ENCODE measurements around the gene SEPTIN7. TPM values are rescaled to one million over a fixed set of nuclear protein-coding genes. Genes with fewer than 3 reads are reported as not detected.

The SEPTIN7 gene
- total RNA-seq (2016; rRNA removed; fragmentation: Illumina TruSeq; extraction: Trizol), result 129 and 215 TPM in 2 replicates
- total RNA-seq (2016; cell fraction: cytosol; rRNA removed; fragmentation: Illumina TruSeq; extraction: Trizol; ENCODE audit: low read depth), result 9.6 and 11.6 TPM in 2 replicates
- 128 and 219 TPM in 2 replicates for total RNA-seq (2016; cell fraction: insoluble cytoplasmic fraction; rRNA removed; fragmentation: Illumina TruSeq; extraction: Trizol)
- 32.1 and 46.0 TPM in 2 replicates for total RNA-seq (2016; cell fraction: membrane; rRNA removed; fragmentation: Illumina TruSeq; extraction: Trizol)
- 73.3 and 80.1 TPM in 2 replicates for total RNA-seq (2016; cell fraction: nucleus; rRNA removed; fragmentation: Illumina TruSeq; extraction: Trizol)
- 71.6 and 103 TPM in 2 replicates for polyA plus RNA-seq (2011; rRNA removed)
- polyA plus RNA-seq (2011; cell fraction: cytosol; rRNA removed), result 30.0 and 48.8 TPM in 2 replicates
- 15.0 and 15.1 TPM in 2 replicates for polyA plus RNA-seq (2011; cell fraction: nucleus; rRNA removed)
- polyA plus RNA-seq (2012), result 80.8 and 116 TPM in 2 replicates
- polyA plus RNA-seq (2016; cell fraction: cytosol; fragmentation: Illumina TruSeq; extraction: Trizol; ENCODE audit: low read depth), result 12.3 and 12.5 TPM in 2 replicates
- polyA plus RNA-seq (2016; cell fraction: insoluble cytoplasmic fraction; fragmentation: Illumina TruSeq; extraction: Trizol; ENCODE audit: low read depth), result 227 and 242 TPM in 2 replicates
- polyA plus RNA-seq (2016; cell fraction: membrane; fragmentation: Illumina TruSeq; extraction: Trizol; ENCODE audit: low read depth), result 28.2 and 28.5 TPM in 2 replicates
- polyA plus RNA-seq (2016; cell fraction: nucleus; fragmentation: Illumina TruSeq; extraction: Trizol; ENCODE audit: insufficient read depth, low read depth), result 84.5 and 88.0 TPM in 2 replicates
- polyA minus RNA-seq (2011; rRNA and poly(A)+ RNA removed; ENCODE audit: low replicate concordance), result 20.9 and 38.7 TPM in 2 replicates
- 49.4 and 59.4 TPM in 2 replicates for polyA minus RNA-seq (2011; cell fraction: cytosol; rRNA and poly(A)+ RNA removed)
- polyA minus RNA-seq (2011; cell fraction: nucleus; rRNA and poly(A)+ RNA removed), result 101 and 117 TPM in 2 replicates
- percentile 84 among the genes with signal in this experiment for Bru-seq, nascent RNA
- BruChase-seq, experiment 1, labeled RNA remaining after a 6-hour chase, result percentile 80 among the genes with signal in this experiment
- BruChase-seq, experiment 2, labeled RNA remaining after a 2-hour chase, result percentile 76 among the genes with signal in this experiment
- long read RNA-seq, experiment 1, full-length matches to known transcripts, result 35 of 96 reads
- long read RNA-seq, experiment 1, partial matches to known transcripts, result 55 of 96 reads
- long read RNA-seq, experiment 1, other reads (novel, unspliced or antisense), result 6 of 96 reads
- long read RNA-seq, experiment 2, full-length matches to known transcripts, result 9 of 85 reads
- long read RNA-seq, experiment 2, partial matches to known transcripts, result 31 of 85 reads
- long read RNA-seq, experiment 2, other reads (novel, unspliced or antisense), result 45 of 85 reads

- peaks cover 49% of the 10 kb centered on the region for H3K79me2 ChIP-seq (ENCODE audit: insufficient read depth, low read length)
- 0% methylated on average over 20 of the region's 62 CpGs for WGBS (ENCODE audit: low lambda C conversion rate)
- H3K9ac ChIP-seq (ENCODE audit: insufficient read depth, low read depth, low read length), result peak within 1 kb of the TSS; percentile 90
- peak within 1 kb of the TSS; percentile 96 for H3K27ac ChIP-seq (ENCODE audit: extremely low read length, insufficient read depth, low read length)
- in situ Hi-C loops (cut with HindIII; ENCODE audit: extremely low pct_ligation_motif_present, low pct_unique_long_range_greater_than_20kb), result no loop called here
- H3K9me3 ChIP-seq (ENCODE audit: low read length), result no peaks in the 10 kb centered on the region
- intact Hi-C loops (cut with micrococcal nuclease; ENCODE audit: unreplicated experiment), result loop anchor here (1.0 to 5.0 kb wide), 2 partner anchors 43 to 586 kb away; partner anchors contain the start of gene ANLN
- H3K4me1 ChIP-seq (ENCODE audit: insufficient read depth, low read length), result peaks cover 40% of the 10 kb centered on the region
- peaks cover 0 to 3% of the 10 kb centered on the region in 2 experiments; a peak in 1 of 5 replicates for H3K27me3 ChIP-seq (ENCODE audit: control insufficient read depth in 1 of 2, insufficient read depth in 2 of 2, low read length in 2 of 2)
- BruUV-seq (replicated peaks), result no TSS peak
- DNase-seq (ENCODE audit: low spot score) (peak; percentile 96), ATAC-seq (peak; percentile 93), FAIRE-seq (peak; percentile 85)
- H4K20me1 ChIP-seq (ENCODE audit: insufficient read depth, low read length), result peaks cover 25% of the 10 kb centered on the region
- POLR2A ChIA-PET, result interaction anchor here (0.5 to 4.0 kb wide), 15 partner anchors 13 to 588 kb away, joined by 3 to 52 read pairs (median 4); partner anchors contain the start of genes ANLN and HERPUD2
- H3K4me2 ChIP-seq (ENCODE audit: low read depth, low read length), result peak within 1 kb of the TSS; percentile 94
- H3K4me3 ChIP-seq (replicated peaks in 1 of 3; ENCODE audit: insufficient read depth in 1 of 3, low read depth in 2 of 3, low read length in 3 of 3), result peak within 1 kb of the TSS; percentile 85 to 97 (median 88)
- CTCF ChIA-PET (ENCODE audit: low intra/inter-chr PET ratio, low total read pairs), result no interaction called here
- no peaks in the 10 kb centered on the region for H3K36me3 ChIP-seq (replicated peaks in 1 of 2; ENCODE audit: control insufficient read depth in 1 of 2, insufficient read depth in 2 of 2, low read length in 2 of 2)
- peak within 1 kb of the TSS; percentile 60 for H2AFZ ChIP-seq (ENCODE audit: low read length)
- TF ChIP-seq CEBPZ (IDR thresholded peaks at IDR 0.05; ENCODE audit: low read length), result no peak
- TF ChIP-seq ZNF430 (CRISPR knock-in tag; IDR thresholded peaks at IDR 0.05), result no peak; the same call in 1 of the 2 replicates
- no peak for TF ChIP-seq ZNF20 (CRISPR knock-in tag; IDR thresholded peaks at IDR 0.05)
- TF ChIP-seq ZNF317 (CRISPR knock-in tag; IDR thresholded peaks at IDR 0.05), result no peak
- TF ChIP-seq ZNF788 (CRISPR knock-in tag; IDR thresholded peaks at IDR 0.05; ENCODE audit: borderline replicate concordance), result no peak; the same call in 1 of the 2 replicates
- TF ChIP-seq ZNF75D (CRISPR knock-in tag; IDR thresholded peaks at IDR 0.05; ENCODE audit: borderline replicate concordance), result no peak
- TF ChIP-seq ZNF713 (CRISPR knock-in tag; IDR thresholded peaks at IDR 0.05), result no peak
- TF ChIP-seq ZNF230 (CRISPR knock-in tag; IDR thresholded peaks at IDR 0.05), result 0 out of 2 replicates have a peak, but pooled peaks have one; percentile 51
- peak; percentile 53 for TF ChIP-seq ZNF605 (CRISPR knock-in tag; IDR thresholded peaks at IDR 0.05)
- TF ChIP-seq LCORL (IDR thresholded peaks at IDR 0.05), result no peak
- TF ChIP-seq LCORL (CRISPR knock-in tag; IDR thresholded peaks at IDR 0.05), result peak; percentile 48; the same call in 1 of the 2 replicates
- TF ChIP-seq ATF1 (CRISPR knock-in tag; IDR thresholded peaks at IDR 0.05), result peak; percentile 87
- 0 out of 2 replicates have a peak, but pooled peaks have one; percentile 40 for TF ChIP-seq HNRNPL (IDR thresholded peaks at IDR 0.05; ENCODE audit: low read depth, low read length)
- TF ChIP-seq RARA (CRISPR knock-in tag; IDR thresholded peaks at IDR 0.05), result no peak
- peak; percentile 45 for TF ChIP-seq TEAD3 (CRISPR knock-in tag; optimal IDR thresholded peaks at IDR 0.05; ENCODE audit: borderline replicate concordance)
- TF ChIP-seq NCOA1 (CRISPR knock-in tag; IDR thresholded peaks at IDR 0.05), result no peak
- TF ChIP-seq KMT2A (CRISPR knock-in tag; IDR thresholded peaks at IDR 0.05), result no peak
These were observed at the start of gene SEPTIN7 for GRCh38 chr7:35800718-35801391. TSS of gene SEPTIN7 (plus strand) at chr7:35801057. CDS start at chr7:35801210, 153 bp downstream.

Measured in HepG2 (cell line).